ENCODE results near the gene CEP89.

The CEP89 gene

DNA sequence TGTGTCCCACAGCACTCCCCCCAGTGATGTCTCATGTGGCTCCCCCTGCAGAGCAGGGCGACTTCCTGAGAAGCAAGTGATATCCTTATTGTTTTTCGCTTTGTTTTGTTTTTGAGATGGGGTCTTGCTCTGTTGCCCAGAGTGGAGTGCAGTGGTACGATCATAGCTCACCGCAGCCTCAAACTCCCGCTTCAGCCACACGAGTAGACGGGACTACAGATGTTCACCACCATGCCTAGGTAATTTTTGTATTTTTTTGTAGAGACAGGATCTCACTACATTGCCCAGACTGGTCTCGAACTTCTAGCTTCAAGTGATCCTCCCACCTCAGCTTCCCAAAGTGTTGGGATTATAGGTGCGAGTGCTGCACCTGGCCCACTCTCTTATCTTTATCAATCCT is 5.0 kb downstream of the CEP89 start:
- no peak for DNase-seq (ENCODE audit: low read depth in 2 of 2)

DNA sequence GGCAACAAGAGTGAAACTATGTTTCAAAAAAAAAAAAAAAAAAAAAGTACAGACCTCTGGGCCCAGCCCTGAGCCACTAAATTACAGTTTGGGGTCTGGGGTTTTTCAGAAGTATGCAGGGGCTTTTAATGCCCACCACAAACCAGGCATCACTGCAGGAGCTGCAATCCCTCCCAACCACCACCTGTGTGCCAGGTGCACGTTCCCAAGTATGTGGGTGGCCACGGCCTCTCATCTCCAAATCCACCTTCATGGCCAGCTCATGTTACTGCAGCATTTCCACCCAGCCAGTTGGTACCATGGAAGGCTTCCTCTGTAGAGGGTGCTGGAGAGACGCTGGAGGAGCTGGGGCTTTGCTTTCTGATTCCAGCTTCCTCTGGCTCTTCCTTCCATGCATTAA is 26.5 kb downstream of the CEP89 start:
- DNase-seq (ENCODE audit: low read depth in 2 of 2), result no peak

DNA sequence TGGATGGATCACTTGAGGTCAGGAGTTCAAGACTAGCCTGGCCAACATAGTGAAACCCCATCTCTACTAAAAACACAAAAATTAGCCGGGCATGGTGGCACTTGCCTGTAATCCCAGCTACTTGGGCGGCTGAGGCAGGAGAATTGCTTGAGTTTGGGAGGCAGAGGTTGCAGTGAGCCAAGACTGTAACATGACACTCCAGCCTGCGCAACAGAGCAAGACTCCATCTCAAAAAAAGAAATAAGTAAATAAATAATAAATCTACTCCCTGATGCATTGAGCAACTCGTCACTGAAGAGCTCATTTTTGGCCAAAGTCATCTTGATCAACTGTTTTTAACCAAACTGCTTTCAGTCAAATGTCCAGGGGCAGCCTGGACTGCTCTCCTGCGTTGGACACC is 30.5 kb downstream of the CEP89 start:
- DNase-seq (ENCODE audit: low read depth in 2 of 2), result peak in 1 of 2 experiments; percentile 0

DNA sequence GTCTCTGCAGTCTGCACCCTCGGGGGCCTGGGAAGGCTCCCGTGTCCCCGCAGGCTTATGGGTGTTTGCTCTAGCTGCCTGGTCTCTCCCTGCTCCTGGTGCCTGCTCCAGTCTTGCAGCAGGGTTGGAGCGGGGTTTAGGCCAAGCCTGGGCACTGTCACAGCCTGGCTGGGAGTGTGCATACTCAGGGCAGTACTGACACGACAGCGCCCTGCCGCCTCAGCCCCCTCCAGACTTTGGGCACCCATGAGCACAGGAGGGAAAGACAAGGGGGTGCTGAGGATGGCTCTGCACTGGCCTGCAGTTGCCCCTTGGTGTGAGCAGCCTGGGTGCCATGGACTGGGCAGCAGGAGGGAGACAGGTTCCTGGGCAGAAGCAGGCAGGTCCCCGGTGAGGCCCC is 35.7 kb downstream of the CEP89 start:
- DNase-seq (ENCODE audit: low read depth in 2 of 2), result no peak

DNA sequence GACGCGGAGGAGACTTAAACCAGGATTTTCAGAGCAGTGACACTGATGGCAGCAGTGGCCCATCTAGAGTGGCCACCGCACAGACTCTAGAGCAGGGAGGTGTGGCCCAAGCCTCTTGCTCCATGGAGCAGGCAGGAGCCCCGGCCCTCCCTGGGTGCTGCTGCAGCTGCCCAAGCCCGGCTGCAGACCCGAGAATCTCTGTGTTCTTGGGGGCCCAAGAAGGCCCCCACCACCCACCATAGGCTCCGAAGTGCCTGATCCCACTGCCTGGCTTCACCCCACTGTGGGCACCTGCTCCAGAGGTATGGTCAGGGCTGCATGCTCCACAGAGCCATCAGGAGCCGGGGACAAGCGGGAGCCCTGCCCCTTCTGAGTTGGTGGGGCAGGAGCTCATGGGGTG is 36.1 kb downstream of the CEP89 start:
- DNase-seq (ENCODE audit: low read depth in 2 of 2), result no peak

DNA sequence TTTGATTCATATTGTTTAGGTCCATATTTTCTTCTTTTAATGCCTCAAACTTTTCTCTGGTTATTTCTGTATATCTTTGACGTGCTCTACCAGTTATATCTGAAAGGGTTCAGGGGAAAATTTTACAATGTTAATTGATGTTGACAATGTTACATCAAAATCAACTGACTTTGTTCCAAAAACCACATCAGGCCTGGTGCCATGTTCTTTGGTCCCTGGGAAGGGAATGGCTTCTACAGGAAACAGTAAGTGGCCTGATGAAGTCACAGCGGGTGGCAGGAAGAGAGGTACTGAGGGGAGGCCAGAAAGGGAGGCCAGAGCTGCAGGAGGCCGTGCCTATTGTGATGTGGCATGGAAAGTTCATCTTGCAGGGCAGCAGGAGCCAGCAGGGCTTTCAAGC is 38.2 kb downstream of the CEP89 start:
- DNase-seq (ENCODE audit: low read depth in 2 of 2), result no peak

DNA sequence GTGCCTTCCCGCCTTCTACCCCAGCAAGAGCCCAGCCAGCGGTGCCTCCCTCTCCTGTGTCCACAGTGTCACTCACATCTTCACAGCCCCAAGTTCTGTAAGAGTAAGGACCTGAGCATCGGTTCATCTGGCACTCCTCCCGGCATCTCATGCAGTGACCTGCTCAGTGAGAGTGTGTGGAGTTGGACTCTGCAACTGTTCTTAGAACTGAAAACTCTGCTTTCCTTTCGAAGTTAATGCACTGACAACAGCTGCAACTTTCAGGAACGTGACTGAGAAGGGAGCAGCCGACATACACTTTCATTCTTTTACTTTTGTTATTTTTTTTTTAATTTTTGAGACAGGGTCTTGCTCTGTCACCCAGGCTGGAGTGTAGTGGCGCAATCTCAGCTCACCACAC is 41.2 kb downstream of the CEP89 start:
- DNase-seq (ENCODE audit: low read depth in 2 of 2), result no peak

DNA sequence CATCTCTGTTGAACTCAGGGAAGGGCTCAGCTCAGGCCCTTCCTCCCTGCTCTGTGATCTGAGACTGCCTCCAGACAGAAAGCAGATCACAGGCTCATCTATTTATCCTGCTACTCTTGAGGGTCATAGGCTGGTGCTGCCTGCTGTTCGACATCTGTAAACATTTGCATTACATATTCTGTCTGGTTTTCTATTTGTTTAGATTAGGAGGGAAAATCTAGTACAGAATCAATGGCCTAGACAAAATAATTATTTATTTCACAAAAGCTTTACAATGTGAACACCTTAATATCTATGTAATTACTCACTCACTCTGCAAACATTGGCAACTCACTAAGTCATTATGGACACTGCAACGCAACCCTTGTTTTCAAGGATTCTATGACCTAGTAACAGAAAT is 43.0 kb downstream of the CEP89 start:
- DNase-seq (ENCODE audit: low read depth in 2 of 2), result no peak

DNA sequence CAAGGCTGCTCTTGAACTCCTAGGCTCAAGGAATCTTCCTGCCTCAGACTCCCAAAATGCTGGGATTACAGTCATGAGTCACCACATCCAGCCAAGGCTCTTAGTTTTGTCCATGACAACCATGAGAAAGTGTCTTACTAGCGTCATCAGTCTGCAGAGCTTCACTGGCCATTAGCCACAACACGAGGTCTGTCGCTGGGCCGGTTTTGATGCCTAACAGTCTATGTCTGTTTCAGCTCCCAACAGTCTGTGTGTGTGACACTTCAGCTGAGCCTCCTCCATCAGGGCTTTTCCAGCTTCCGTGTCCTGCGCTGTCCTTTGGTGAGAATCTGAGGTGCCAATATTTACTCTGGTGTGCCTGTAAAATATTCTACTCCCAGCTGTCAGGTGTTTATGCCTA is 47.6 kb downstream of the CEP89 start:
- no peak for DNase-seq (ENCODE audit: low read depth in 2 of 2)

DNA sequence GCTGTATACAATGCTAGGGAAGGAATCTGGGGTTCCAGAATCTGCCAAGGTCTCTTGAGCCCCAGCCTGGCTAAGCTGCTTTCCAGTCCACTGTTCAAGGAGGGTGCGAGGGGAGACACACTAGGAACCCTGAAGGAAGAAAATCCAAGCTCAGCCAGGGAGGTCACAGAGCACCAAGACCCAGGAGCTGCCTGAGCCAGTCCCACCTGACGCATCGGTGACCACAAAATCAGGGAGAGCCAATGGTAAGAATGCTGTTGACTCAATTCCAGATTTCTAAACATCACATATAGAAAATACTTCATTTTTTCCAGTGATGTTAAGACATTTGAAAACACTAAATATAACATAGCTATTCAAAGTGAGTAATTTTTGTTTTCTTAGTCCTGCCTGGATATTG is 50.1 kb downstream of the CEP89 start:
- no peak for DNase-seq (ENCODE audit: low read depth in 2 of 2)

DNA sequence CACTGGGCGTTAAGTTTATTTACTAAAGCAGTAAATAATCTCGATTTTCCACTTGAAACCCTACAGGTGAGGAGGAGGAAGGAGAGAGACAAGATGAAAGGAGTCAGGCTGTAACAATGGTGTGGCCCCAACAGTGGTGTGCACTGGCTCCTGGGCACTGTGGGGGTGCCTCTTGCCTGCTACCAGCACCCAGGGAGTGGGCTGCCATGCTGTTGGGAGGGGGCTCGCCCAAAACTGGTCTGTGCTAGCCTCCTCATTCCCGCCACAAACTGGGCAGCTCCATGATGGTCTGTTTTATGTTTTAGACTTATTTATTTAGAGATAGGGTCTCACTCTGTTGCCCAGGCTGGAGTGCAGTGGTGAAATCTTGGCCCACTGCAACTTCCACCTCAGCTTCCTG is 52.4 kb downstream of the CEP89 start:
- DNase-seq (ENCODE audit: low read depth in 2 of 2), result no peak

DNA sequence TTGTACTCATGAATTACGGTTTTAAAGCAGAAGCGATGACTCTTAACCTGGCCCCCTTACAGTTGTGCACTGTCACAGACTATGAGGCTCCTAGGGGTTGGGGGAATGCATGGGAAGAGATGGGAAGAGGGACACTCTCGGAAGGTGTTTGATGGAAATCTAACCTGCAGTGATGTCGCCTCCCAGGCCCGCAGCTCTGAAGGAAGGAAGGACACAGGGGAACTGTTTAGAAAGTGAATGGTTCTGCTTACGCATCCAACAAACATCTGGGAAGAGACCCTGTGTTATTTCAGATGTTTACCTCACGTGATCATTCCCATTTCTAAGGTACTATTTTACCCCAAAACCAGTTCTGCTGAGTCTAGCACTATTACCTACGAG is 54.2 kb downstream of the CEP89 start:
- no peak for DNase-seq (ENCODE audit: low read depth in 2 of 2)

DNA sequence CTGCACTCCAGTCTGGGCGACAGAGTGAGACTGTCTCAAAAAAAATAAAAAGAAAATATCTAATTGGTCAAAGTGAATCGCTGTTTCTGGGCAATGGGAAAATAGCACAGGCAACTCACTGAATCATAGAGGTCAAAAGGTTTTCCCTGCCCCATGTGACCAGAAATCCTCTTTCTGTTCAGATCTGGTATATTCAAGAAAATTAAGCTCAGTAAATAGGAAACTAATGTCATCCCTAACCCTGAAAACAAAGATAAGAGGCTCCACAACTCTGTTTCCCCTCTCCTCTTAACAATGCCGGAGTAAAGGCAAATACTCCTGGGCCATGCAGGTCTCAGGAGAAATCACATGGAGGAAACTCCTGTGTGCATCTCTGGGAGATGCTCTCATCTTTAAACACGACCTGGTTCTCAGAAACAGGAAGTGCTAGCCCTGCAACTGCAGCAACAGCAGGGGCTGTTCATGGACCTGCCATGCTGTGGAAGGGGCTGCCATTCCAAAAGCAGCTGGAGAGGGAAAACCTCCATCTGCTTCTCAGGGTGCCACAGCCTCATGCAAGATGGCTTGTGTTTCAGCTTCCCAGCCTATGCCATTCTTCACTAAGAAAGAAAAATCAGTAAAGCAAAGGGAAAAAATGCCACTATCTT is 54.7 kb downstream of the CEP89 start:
- DNase-seq (ENCODE audit: low read depth in 2 of 2), result no peak

DNA sequence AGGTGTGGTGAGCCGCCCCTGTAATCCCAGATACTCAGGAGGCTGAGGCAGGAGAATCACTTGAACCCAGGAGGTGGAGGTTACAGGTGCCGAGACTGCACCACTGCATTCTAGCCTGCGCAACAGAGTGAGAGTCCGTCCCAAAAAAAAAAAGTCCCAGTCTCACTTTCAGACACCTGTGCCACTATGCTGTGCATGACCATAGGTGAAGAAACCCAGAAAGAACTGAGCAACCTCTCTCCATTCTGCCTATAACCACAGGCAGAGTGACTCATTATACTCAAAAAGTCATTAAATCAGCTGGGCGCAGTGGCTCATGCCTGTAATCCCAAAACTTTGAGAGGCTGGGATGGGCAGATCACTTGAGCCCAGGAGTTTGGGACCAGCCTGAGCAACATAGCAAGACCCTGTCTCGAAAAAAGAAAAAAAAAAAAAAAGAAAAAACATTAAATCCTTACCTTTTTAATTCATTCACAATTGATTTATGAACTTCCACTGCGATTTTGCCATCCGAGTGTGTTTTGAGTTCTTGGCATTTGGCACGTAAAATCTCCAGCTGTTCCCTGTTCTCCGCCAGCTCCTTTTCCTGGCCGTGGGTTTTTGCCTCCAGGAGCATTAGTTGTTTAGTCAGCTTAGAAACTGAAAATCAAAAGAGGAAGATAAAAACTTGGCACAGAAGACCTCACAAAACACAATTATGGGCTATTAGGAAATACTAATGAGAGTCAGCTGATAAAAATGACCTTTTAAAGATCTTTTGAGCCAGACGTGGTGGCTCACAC is 56.7 kb downstream of the CEP89 start:
- no peak for DNase-seq (ENCODE audit: low read depth in 2 of 2)

DNA sequence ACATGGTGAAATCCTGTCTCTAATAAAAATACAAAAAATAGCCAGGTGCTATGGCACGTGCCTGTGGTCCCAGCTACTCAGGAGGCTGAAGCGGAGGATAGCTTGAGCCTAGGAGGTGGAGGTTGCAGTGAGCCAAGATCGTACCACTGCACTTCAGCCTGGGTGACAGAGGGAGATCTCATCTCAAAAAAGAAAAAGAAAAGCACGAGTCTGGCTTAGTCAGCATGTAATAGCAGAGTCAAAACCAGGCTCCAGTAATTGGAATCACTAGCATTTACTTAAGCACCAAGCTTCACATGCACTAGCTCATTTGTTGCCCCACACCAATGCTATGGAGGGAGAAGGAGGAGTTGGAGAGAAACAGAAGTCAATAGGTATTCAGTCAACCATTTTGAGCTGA is 60.3 kb downstream of the CEP89 start:
- DNase-seq (ENCODE audit: low read depth in 2 of 2), result no peak

DNA sequence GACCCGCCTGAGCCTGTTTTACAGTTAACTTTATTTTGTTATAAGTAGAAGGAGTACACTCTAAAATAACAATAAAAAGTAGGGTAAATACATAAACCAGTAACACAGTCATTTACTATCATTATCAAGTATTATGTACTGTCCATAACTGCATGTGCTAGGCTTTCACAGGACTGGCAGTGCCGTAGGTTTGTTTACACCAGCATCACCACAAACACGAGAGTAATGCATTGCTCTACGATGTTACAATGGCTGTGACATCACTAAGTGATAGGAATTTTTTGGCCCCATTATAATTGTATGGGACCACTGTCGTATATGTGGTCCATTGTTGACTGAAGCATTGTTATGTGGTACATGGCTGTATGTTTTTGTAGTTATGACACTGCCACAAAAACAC is 60.9 kb downstream of the CEP89 start:
- no peak for DNase-seq (ENCODE audit: low read depth in 2 of 2)

DNA sequence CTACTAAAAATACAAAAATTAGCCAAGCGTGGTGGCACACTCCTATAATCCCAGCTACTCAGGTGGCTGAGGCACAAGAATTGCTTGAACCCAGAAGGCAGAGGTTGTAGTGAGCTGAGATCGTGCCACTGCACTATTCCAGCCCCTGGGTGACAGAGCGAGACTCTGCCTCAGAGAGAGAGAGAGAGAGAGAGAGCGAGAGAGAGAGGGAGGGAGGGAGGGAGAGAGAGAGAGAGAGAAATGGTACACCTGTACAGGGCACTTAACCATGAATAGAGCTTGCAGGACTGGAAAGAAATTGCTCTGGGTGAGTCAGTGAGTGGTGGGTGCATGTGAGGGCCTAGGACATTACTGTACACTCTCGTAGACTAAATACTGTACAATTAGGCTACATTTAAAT is 61.7 kb downstream of the CEP89 start:
- DNase-seq (ENCODE audit: low read depth in 2 of 2), result no peak

DNA sequence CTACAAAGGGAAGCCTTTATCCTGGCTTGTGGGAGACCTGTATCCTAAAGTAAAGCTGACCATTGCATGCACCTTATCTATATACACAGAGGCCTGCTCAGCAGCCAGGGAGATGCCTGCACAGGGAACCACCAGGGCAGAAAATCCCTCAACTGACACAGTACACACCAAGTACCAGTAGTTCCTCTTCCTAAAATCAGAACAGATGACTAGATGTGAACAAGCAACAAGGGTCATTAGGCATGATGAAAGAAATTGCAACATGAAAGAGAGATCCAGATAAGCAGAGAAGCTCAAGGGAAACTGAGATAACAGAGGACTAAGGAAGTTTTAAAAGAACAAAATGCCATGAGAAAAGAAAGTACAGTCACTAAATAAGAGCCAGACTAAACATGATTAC is 62.5 kb downstream of the CEP89 start:
- no peak for DNase-seq (ENCODE audit: low read depth in 2 of 2)

DNA sequence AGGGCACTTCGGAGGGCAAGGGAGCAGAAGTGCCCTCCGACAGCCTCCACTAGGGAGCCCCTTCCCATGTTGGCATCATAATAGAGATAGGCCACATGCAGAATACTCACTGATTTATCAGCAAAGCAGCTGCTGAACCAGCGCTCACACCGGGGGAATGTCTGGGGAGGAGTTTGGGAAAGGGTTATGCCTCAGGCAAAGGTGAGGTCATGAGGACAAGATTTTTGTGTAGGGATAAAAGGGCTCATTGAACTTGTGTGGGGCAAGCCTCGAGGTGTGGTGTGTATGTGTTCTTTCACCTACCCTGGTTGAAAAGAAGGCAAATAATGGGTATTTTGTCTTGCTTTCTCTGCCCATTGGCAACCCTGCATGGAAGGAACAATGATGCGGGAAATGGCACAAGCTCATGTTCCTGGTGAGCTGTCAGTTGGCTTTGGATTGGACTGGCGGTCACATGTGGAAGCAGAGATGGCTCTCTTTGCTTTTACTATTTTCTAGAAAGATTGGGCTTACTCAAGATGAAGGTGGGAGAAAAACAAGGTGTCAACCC is 63.0 kb downstream of the CEP89 start:
- DNase-seq (ENCODE audit: low read depth in 2 of 2), result no peak

DNA sequence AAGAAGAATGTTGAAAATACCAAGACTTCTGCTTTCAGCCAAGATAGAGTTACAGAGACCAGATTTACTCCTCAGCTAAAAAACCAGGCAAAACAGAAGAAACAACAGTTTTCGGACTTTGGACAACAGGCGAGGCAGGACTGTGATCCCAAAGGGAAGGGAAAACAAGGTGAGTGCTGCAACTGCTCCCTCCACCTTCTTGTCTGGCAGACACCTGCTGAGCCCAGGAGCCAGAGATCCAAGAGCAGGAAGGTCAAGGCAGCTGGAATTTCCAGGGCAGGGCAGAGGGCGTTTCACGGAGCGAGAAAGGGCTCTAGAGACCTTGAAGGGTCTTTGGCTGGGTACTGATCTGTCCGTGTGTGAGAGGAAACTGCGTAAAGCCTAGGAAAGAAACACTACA is 69.3 kb downstream of the CEP89 start:
- no peak for DNase-seq (ENCODE audit: low read depth in 2 of 2)

DNA sequence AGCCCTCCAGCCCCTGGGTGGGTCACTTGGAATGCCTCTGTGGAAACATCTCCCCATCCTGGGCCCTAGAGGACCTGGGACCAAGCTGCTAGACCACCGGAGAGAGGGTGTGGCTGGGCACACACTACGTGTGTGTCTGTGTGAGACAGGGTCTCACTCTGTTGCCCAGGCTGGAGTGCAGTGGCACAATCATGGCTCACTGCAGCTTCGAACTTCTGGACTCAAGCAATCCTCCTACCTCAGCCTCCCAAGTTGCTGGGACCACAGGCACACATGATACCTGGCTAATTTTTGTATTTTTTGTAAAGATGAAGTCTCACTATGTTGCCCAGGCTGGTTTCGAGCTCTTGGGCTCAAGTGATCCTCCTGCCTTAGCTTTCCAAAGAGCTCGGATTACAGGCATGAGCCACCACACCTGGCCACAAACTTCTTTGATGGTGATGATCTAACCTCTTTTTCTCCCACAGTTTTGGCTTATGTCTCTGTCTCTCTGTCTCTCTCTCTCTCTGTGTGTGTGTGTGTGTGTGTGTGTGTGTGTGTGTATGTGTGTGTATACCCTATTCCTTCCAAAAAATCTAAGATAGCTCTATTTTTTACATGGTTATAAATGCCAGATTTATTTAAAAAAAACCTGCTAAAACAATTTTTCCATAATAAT is 70.1 kb downstream of the CEP89 start:
- DNase-seq (ENCODE audit: low read depth in 2 of 2), result no peak

DNA sequence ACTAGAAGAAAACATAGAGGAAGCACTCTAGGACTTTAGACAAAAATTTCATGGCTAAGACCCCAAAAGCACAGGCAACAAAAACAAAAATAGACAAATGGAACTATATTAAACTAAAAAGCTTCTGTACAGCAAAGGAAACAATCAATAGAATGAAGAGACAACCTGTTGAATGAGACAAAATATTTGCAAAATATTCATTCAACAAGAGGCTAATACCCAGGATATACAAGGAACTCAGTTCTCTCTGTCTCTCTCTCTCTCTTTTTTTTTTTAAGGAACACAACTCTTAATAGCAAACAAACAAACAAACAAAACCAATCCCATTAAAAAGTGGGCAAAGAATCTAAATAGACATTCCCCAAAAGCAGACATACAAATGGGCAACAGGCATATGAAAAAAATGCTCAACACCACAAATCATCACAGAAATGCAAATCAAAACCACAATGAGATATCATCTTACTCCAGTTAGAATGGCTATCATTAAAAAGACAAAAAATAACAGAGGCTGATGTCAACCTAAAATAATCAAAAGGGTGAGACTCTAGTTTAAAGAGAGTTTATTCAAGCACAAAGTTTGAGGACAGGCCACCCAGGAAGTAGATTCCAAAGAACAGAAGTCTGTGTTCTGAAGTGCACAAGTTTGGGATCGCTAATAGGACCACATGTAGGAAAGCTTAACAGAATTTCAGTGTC is 75.1 kb downstream of the CEP89 start:
- DNase-seq (ENCODE audit: low read depth in 2 of 2), result peak in 1 of 2 experiments; percentile 6

All from fibroblast of skin of left quadriceps (primary cell).